ENCODE data around the gene ITPR3. TPM values are rescaled to one million over a fixed set of nuclear protein-coding genes. Genes with fewer than 3 reads are reported as not detected.

Gene ITPR3
- polyA plus RNA-seq, 1 donor, result 6.8 TPM

- DNase-seq (ENCODE audit: low read depth), result no peak
Observed at GRCh38 chr6:33686981-33687975, 66.2 kb downstream of the ITPR3 start.

- no peak for DNase-seq (ENCODE audit: low read depth)
Observed at GRCh38 chr6:33688006-33688405, 66.9 kb downstream of the ITPR3 start.

- DNase-seq (ENCODE audit: low read depth), result no peak
Observed at GRCh38 chr6:33688451-33689147, 67.5 kb downstream of the ITPR3 start.

- no peak for DNase-seq (ENCODE audit: low read depth)
Observed at GRCh38 chr6:33689148-33689494, 68.0 kb downstream of the ITPR3 start.

- DNase-seq (ENCODE audit: low read depth), result no peak
Observed at GRCh38 chr6:33689879-33690278, 68.8 kb downstream of the ITPR3 start.

GRCh38 chr6:33690766-33691165, 69.6 kb downstream of the ITPR3 start:
- no peak for DNase-seq (ENCODE audit: low read depth)

GRCh38 chr6:33691456-33692077, 70.4 kb downstream of the ITPR3 start:
- no peak for DNase-seq (ENCODE audit: low read depth)

- DNase-seq (ENCODE audit: low read depth), result no peak
Observed at GRCh38 chr6:33692078-33692759, 71.1 kb downstream of the ITPR3 start.

GRCh38 chr6:33692760-33693158, 71.6 kb downstream of the ITPR3 start:
- no peak for DNase-seq (ENCODE audit: low read depth)

- DNase-seq (ENCODE audit: low read depth), result no peak
Observed at GRCh38 chr6:33693186-33694105, 72.3 kb downstream of the ITPR3 start.

GRCh38 chr6:33694401-33694931, 73.3 kb downstream of the ITPR3 start:
- no peak for DNase-seq (ENCODE audit: low read depth)

- no peak for DNase-seq (ENCODE audit: low read depth)
Observed at GRCh38 chr6:33694977-33695376, 73.9 kb downstream of the ITPR3 start.

GRCh38 chr6:33695451-33695887, 74.3 kb downstream of the ITPR3 start:
- no peak for DNase-seq (ENCODE audit: low read depth)

GRCh38 chr6:33696076-33696475, 75.0 kb downstream of the ITPR3 start:
- DNase-seq (ENCODE audit: low read depth), result no peak

- DNase-seq (ENCODE audit: low read depth), result no peak
Observed at GRCh38 chr6:33696548-33697518, 75.7 kb downstream of the ITPR3 start.

GRCh38 chr6:33697845-33698244, 76.7 kb downstream of the ITPR3 start:
- DNase-seq (ENCODE audit: low read depth), result no peak

GRCh38 chr6:33698494-33698893, 77.4 kb downstream of the ITPR3 start:
- DNase-seq (ENCODE audit: low read depth), result no peak

GRCh38 chr6:33699131-33699530, 78.0 kb downstream of the ITPR3 start:
- DNase-seq (ENCODE audit: low read depth), result no peak

GRCh38 chr6:33699739-33700138, 78.6 kb downstream of the ITPR3 start:
- DNase-seq (ENCODE audit: low read depth), result no peak

Measured in forelimb muscle (tissue), 1 donor.